ENCODE results near the gene MRPL21. TPM values are rescaled to one million over a fixed set of nuclear protein-coding genes. Genes with fewer than 3 reads are reported as not detected.

MRPL21 gene
- total RNA-seq, 3 donors from 2014 or later (not counting 1 experiment from before 2014, with no cell fraction given): 39.0 to 47.4 (median 40.3) TPM

DNA sequence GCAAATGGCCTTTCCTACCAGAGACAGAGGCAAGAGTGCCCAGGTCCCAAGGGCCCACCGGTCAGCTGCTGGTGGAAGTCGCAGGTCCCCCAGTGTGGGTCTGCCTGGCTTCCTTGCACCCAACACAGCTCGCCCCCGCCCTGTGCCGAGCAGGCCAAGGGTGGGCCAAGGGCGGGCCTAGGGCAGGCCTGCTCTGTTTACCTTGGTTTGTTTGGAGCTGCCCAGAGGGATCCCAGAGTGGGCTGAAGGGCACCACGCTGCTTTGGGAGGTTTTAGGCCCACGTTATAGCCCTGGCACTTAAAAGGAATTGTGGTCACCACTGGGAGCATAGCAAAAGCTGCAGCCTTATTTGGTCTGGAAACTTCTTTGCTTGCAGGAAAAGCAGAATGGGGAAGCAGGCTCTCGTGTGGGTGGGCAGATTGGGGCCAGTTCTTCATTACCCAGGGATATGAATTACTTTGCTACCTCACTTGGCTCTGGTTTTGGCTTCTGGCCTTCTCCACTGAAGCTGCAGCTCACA lies 39.2 kb upstream of the MRPL21 start:
- ATAC-seq (no peak), DNase-seq (no peak)
- intact Hi-C loops (cut with micrococcal nuclease): no loop called here
- Mint-ChIP-seq H3K27me3 (ENCODE audit: low read depth in 2 of 2) (no peaks in the 10 kb centered on the region), H3K9me3 (no peaks in the 10 kb centered on the region), H3K4me1 (peaks cover 0 to 2% of the 10 kb centered on the region in 2 donors), H3K36me3 (no peaks in the 10 kb centered on the region), H3K4me3 (no peak overlapping the region), H3K27ac (no peak overlapping the region)
- no peak overlapping the region for H3K4me3 ChIP-seq (ENCODE audit: low read length)
- H3K27me3 ChIP-seq (ENCODE audit: control insufficient read depth, insufficient read depth, low read length): no peaks in the 10 kb centered on the region
- peaks cover 8% of the 10 kb centered on the region for H3K36me3 ChIP-seq (ENCODE audit: control insufficient read depth, insufficient read depth, low read length)
- no peaks in the 10 kb centered on the region for H3K9me3 ChIP-seq (ENCODE audit: control insufficient read depth, insufficient read depth, low read length)
- WGBS (ENCODE audit: insufficient coverage): 75% methylated on average over 9 of the region's 9 CpGs
- no peak overlapping the region for H3K27ac ChIP-seq (ENCODE audit: low read length)
- H3K4me1 ChIP-seq (ENCODE audit: control insufficient read depth, insufficient read depth, low read length): no peaks in the 10 kb centered on the region
- TF ChIP-seq, protein P1, sequence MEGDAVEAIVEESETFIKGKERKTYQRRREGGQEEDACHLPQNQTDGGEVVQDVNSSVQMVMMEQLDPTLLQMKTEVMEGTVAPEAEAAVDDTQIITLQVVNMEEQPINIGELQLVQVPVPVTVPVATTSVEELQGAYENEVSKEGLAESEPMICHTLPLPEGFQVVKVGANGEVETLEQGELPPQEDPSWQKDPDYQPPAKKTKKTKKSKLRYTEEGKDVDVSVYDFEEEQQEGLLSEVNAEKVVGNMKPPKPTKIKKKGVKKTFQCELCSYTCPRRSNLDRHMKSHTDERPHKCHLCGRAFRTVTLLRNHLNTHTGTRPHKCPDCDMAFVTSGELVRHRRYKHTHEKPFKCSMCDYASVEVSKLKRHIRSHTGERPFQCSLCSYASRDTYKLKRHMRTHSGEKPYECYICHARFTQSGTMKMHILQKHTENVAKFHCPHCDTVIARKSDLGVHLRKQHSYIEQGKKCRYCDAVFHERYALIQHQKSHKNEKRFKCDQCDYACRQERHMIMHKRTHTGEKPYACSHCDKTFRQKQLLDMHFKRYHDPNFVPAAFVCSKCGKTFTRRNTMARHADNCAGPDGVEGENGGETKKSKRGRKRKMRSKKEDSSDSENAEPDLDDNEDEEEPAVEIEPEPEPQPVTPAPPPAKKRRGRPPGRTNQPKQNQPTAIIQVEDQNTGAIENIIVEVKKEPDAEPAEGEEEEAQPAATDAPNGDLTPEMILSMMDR (IDR thresholded peaks at IDR 0.05): no peak

DNA sequence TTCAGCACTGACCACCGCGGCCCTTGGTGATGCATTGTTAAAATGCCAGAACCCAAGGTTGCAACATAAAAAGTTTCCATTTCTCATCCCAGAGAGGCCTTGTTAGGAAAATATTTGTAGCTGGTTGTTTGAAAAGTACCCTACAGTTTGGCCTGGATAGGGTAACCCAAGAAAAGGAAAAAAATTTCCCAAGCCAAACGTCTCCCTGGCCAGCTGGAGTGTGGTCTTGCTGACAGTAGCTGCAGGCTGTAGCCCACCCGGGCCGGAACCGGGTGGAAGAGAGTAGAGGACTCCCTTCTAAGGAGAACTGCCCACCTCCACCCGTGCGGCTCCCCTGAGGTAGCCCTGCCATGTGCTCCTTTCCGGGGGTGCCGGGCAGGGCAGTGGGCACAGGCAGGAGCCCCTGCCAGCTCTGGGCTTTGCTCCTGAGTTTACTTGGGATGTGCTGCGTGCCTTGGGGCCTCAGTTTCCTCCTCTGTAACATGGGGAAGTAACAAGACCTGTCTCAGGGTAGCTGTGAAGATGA lies 38.5 kb upstream of the MRPL21 start:
- intact Hi-C loops (cut with micrococcal nuclease): no loop called here
- H3K9me3 Mint-ChIP-seq: no peaks in the 10 kb centered on the region
- no peaks in the 10 kb centered on the region for H3K4me1 Mint-ChIP-seq
- no peak overlapping the region for H3K27ac ChIP-seq (ENCODE audit: low read length)
- H3K27me3 Mint-ChIP-seq (ENCODE audit: low read depth in 2 of 2): no peaks in the 10 kb centered on the region
- no peak overlapping the region for H3K4me3 ChIP-seq (ENCODE audit: low read length)
- no peak overlapping the region for H3K27ac Mint-ChIP-seq
- no peak for DNase-seq
- H3K4me1 ChIP-seq (ENCODE audit: control insufficient read depth, insufficient read depth, low read length): no peaks in the 10 kb centered on the region
- H3K36me3 ChIP-seq (ENCODE audit: control insufficient read depth, insufficient read depth, low read length): peaks cover 14% of the 10 kb centered on the region
- H3K9me3 ChIP-seq (ENCODE audit: control insufficient read depth, insufficient read depth, low read length): no peaks in the 10 kb centered on the region
- H3K27me3 ChIP-seq (ENCODE audit: control insufficient read depth, insufficient read depth, low read length): no peaks in the 10 kb centered on the region
- TF ChIP-seq, protein P1 (IDR thresholded peaks at IDR 0.05): no peak
- ATAC-seq: no peak
- no peaks in the 10 kb centered on the region for H3K36me3 Mint-ChIP-seq
- WGBS (ENCODE audit: insufficient coverage): 84% methylated on average over 9 of the region's 11 CpGs
- no peak overlapping the region for H3K4me3 Mint-ChIP-seq

DNA sequence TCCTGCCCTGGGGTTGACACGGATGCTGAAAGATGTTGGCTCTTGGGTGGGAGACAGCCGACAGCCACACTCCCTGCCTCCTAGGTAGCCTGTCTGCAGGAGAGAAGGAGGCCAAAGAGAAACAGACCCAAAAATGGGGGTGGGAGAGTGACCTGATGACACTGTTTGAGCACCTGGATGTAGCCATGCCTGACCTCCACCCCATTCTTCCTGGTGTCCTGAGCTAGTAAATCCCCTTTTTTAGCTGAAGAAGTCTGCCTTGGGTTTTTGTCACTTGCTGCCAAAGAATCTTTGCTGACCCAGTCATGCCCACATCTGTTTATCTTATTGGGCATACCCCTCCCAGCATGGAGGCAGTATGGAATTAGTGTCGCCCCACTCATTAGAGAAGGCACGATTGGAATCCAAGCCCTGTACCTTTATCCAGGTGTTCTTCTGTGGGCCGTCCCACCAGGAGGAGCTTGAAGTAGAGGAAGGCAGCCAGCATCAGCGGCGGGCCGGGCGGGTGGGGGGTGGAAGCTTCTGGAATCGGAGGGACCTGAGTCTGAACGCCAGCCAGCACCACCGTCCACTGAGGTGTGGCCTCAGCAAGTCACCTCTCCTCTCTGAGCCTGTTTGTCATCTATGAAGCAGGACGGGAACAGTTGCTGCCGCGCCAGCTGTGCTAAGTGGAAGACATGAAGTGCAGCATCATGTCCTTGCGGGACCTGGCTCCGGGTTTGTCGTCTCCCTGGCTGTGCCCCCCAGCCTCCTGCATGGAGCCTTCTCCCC lies 37.9 kb upstream of the MRPL21 start:
- Mint-ChIP-seq H3K4me3 (no peak overlapping the region), H3K4me1 (no peaks in the 10 kb centered on the region), H3K27me3 (ENCODE audit: low read depth in 2 of 2) (no peaks in the 10 kb centered on the region), H3K9me3 (no peaks in the 10 kb centered on the region), H3K27ac (no peak overlapping the region), H3K36me3 (no peaks in the 10 kb centered on the region)
- Histone ChIP-seq H3K27ac (ENCODE audit: low read length) (no peak overlapping the region), H3K9me3 (ENCODE audit: control insufficient read depth, insufficient read depth, low read length) (no peaks in the 10 kb centered on the region), H3K27me3 (ENCODE audit: control insufficient read depth, insufficient read depth, low read length) (no peaks in the 10 kb centered on the region), H3K4me1 (ENCODE audit: control insufficient read depth, insufficient read depth, low read length) (no peaks in the 10 kb centered on the region), H3K36me3 (ENCODE audit: control insufficient read depth, insufficient read depth, low read length) (peaks cover 21% of the 10 kb centered on the region), H3K4me3 (ENCODE audit: low read length) (no peak overlapping the region)
- TF ChIP-seq, protein P1 (IDR thresholded peaks at IDR 0.05): no peak
- WGBS (ENCODE audit: insufficient coverage): 93% methylated on average over 18 of the region's 18 CpGs
- DNase-seq (no peak), ATAC-seq (no peak)
- intact Hi-C loops (cut with micrococcal nuclease): no loop called here
